ENCODE results near the gene SLC25A19.

- TF ChIP-seq CTCF (IDR thresholded peaks at IDR 0.05) = no peak
- no peak for TF ChIP-seq POLR2A (IDR thresholded peaks at IDR 0.05)
Observed at GRCh38 chr17:75271955-75272847, 17.0 kb downstream of the SLC25A19 start.
